Activated CD4-positive, CD25-positive, alpha-beta regulatory T cell treated with anti-CD3 and anti-CD28 coated beads, Interleukin-2, amount 50 U/mL, for 24 hours (primary cell): ENCODE measurements around the gene STAG1.
A peak's percentile ranks its signal among the peaks of the same experiment; 100 is the strongest.
"Not testable (repeated sequence)": the region's sequence is repeated elsewhere in the genome, so short reads cannot be mapped to it uniquely, and the experiment has no call there.

Experiments used
- ATAC-seq, 2 donors: fragments of 150-1000 bp; cut with Tn5 transposase; one replicate each; pipeline ENCODE4 v1.10.0; 2021; ENCODE audit warnings: mild to moderate bottlenecking in 1 of 2, moderate library complexity in 1 of 2

The STAG1 gene

GRCh38 chr3:136485777-136486176 lies 266.4 kb downstream of the STAG1 start:
- ATAC-seq = no peak

GRCh38 chr3:136476280-136476679 lies 275.9 kb downstream of the STAG1 start:
- no peak for ATAC-seq

- ATAC-seq = not testable (repeated sequence)
These were observed 277.3 kb downstream of the STAG1 start for GRCh38 chr3:136474876-136475275.

GRCh38 chr3:136473716-136474326 lies 278.4 kb downstream of the STAG1 start:
- ATAC-seq = no peak

- no peak for ATAC-seq
These were observed 286.9 kb downstream of the STAG1 start for GRCh38 chr3:136465296-136465695.

GRCh38 chr3:136464502-136464901 lies 287.7 kb downstream of the STAG1 start:
- no peak for ATAC-seq

GRCh38 chr3:136463170-136463569 lies 289.0 kb downstream of the STAG1 start:
- ATAC-seq = no peak

GRCh38 chr3:136457793-136458192 lies 294.4 kb downstream of the STAG1 start:
- no peak for ATAC-seq

GRCh38 chr3:136456196-136456595 lies 296.0 kb downstream of the STAG1 start:
- no peak for ATAC-seq

- no peak for ATAC-seq
These were observed 307.6 kb downstream of the STAG1 start for GRCh38 chr3:136444581-136444980.

- ATAC-seq = no peak
These were observed 315.1 kb downstream of the STAG1 start for GRCh38 chr3:136437043-136437442.

- ATAC-seq = no peak
These were observed 317.7 kb downstream of the STAG1 start for GRCh38 chr3:136434429-136434828.

GRCh38 chr3:136432685-136433084 lies 319.5 kb downstream of the STAG1 start:
- no peak for ATAC-seq

- ATAC-seq = no peak
These were observed 324.0 kb downstream of the STAG1 start for GRCh38 chr3:136428167-136428566.

GRCh38 chr3:136427236-136427635 lies 324.9 kb downstream of the STAG1 start:
- no peak for ATAC-seq

GRCh38 chr3:136414476-136414875 lies 337.7 kb downstream of the STAG1 start:
- ATAC-seq = no peak

GRCh38 chr3:136412307-136412706 lies 339.9 kb downstream of the STAG1 start:
- no peak for ATAC-seq

GRCh38 chr3:136409549-136409948 lies 342.6 kb downstream of the STAG1 start:
- no peak for ATAC-seq

GRCh38 chr3:136404056-136404455 lies 348.1 kb downstream of the STAG1 start:
- no peak for ATAC-seq

- ATAC-seq = no peak
These were observed 355.3 kb downstream of the STAG1 start for GRCh38 chr3:136396916-136397315.

- no peak for ATAC-seq
These were observed 361.6 kb downstream of the STAG1 start for GRCh38 chr3:136390574-136390973.

- no peak for ATAC-seq
These were observed 365.1 kb downstream of the STAG1 start for GRCh38 chr3:136387031-136387430.

- peak; percentile 74 to 76 for ATAC-seq
These were observed 366.7 kb downstream of the STAG1 start for GRCh38 chr3:136385457-136385856.

- ATAC-seq = no peak
These were observed 371.1 kb downstream of the STAG1 start for GRCh38 chr3:136381051-136381450.

- ATAC-seq = no peak
These were observed 371.6 kb downstream of the STAG1 start for GRCh38 chr3:136380530-136380929.
